ENCODE data around the gene BDP1.
"Not testable (repeated sequence)": the region's sequence is repeated elsewhere in the genome, so short reads cannot be mapped to it uniquely, and the experiment has no call there.

The BDP1 gene

DNA sequence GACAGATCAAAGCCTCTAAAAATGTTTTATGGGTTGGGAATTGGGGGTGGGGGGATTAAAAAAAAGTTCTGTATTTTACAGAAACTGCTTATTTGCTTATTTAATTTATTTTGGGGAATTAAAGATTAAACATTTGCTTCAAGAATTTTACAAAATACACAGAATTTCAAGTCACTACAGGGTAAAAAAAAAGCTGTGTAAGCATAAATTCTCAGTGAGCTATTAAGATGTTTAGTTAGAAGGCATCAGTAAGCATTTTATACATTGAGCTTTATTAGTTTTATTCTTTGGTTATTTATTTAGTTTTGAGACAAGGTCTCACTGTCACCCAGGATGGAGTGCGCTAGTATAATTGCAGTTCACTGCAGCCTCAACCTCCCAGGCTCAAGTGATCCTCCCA, 5.2 kb downstream of the BDP1 start:
- Histone ChIP-seq H3K9me3 (ENCODE audit: control insufficient read depth in 1 of 2, low read length in 2 of 2) (no peaks in the 10 kb centered on the region), H3K36me3 (ENCODE audit: control insufficient read depth in 1 of 2, insufficient read depth in 2 of 2, low read length in 2 of 2) (peaks cover 4 to 65% of the 10 kb centered on the region in 2 donors), H3K4me1 (ENCODE audit: control insufficient read depth in 1 of 2, insufficient read depth in 2 of 2, low read length in 2 of 2) (peaks cover 6 to 7% of the 10 kb centered on the region in 2 donors)

DNA sequence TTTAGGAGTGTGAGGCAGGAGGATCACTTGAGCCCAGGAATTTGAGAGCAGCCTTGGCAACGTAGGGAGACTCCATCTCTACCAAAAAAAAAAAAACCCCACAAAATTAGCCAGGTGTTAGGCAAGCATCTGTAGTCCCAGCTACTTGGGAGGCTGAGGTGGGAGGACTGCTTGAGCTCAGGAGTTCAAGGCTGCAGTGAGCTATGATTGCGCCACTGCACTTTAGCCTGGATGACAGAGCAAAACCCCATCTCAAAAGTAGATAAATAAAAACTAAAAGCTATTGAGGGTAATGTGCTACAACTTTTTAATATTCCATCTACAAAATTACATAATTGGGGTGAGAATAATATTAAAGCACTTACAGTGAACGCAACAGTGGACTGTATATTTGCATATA, 5.9 kb downstream of the BDP1 start:
- Histone ChIP-seq H3K27ac (ENCODE audit: low read depth, low read length) (no peak overlapping the region), H3K9ac (ENCODE audit: low read depth in 1 of 2, low read length in 2 of 2) (no peak overlapping the region), H3K4me3 (ENCODE audit: low read depth in 1 of 2, low read length in 2 of 2) (no peak overlapping the region), H3K4me1 (ENCODE audit: control insufficient read depth in 1 of 2, insufficient read depth in 2 of 2, low read length in 2 of 2) (peaks cover 6 to 7% of the 10 kb centered on the region in 2 donors), H3K27me3 (ENCODE audit: control insufficient read depth in 1 of 2, insufficient read depth in 2 of 2, low read length in 2 of 2) (no peaks in the 10 kb centered on the region), H3K36me3 (ENCODE audit: control insufficient read depth in 1 of 2, insufficient read depth in 2 of 2, low read length in 2 of 2) (peaks cover 4 to 71% of the 10 kb centered on the region in 2 donors), H3K9me3 (ENCODE audit: control insufficient read depth in 1 of 2, low read length in 2 of 2) (no peaks in the 10 kb centered on the region)

More for the DNA sequence above, 5.2 kb downstream of the BDP1 start:
- H3K9ac ChIP-seq (ENCODE audit: low read depth in 1 of 2, low read length in 2 of 2), result no peak overlapping the region
- H3K4me3 ChIP-seq (ENCODE audit: low read depth in 1 of 2, low read length in 2 of 2), result no peak overlapping the region
- H3K27ac ChIP-seq (ENCODE audit: low read depth, low read length), result no peak overlapping the region
- H3K27me3 ChIP-seq (ENCODE audit: control insufficient read depth in 1 of 2, insufficient read depth in 2 of 2, low read length in 2 of 2), result no peaks in the 10 kb centered on the region

DNA sequence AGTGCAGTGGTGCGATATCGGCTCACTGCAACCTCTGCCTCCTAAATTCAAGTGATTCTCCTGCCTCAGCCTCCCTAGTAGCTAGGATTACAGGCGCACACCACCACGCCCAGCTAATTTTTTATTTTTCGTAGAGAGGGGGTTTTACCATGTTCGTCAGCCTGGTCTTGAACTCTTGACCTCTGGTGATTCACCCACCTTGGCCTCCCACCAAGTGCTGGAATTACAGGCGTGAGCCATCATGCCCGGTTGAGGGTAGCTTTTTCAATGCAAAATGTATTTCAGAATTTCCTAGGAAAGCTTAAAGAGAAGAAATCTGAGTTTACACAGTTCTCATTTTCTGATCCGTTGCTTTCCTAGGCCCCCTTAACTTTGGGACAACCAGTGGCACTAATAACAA, 15.7 kb downstream of the BDP1 start:
- Histone ChIP-seq H3K27ac (ENCODE audit: low read depth, low read length) (no peak overlapping the region), H3K4me3 (ENCODE audit: low read depth in 1 of 2, low read length in 2 of 2) (no peak overlapping the region), H3K9me3 (ENCODE audit: control insufficient read depth in 1 of 2, low read length in 2 of 2) (no peaks in the 10 kb centered on the region), H3K4me1 (ENCODE audit: control insufficient read depth in 1 of 2, insufficient read depth in 2 of 2, low read length in 2 of 2) (no peaks in the 10 kb centered on the region), H3K36me3 (ENCODE audit: control insufficient read depth in 1 of 2, insufficient read depth in 2 of 2, low read length in 2 of 2) (peaks cover 13 to 56% of the 10 kb centered on the region in 2 donors), H3K9ac (ENCODE audit: low read depth in 1 of 2, low read length in 2 of 2) (no peak overlapping the region), H3K27me3 (ENCODE audit: control insufficient read depth in 1 of 2, insufficient read depth in 2 of 2, low read length in 2 of 2) (no peaks in the 10 kb centered on the region)

DNA sequence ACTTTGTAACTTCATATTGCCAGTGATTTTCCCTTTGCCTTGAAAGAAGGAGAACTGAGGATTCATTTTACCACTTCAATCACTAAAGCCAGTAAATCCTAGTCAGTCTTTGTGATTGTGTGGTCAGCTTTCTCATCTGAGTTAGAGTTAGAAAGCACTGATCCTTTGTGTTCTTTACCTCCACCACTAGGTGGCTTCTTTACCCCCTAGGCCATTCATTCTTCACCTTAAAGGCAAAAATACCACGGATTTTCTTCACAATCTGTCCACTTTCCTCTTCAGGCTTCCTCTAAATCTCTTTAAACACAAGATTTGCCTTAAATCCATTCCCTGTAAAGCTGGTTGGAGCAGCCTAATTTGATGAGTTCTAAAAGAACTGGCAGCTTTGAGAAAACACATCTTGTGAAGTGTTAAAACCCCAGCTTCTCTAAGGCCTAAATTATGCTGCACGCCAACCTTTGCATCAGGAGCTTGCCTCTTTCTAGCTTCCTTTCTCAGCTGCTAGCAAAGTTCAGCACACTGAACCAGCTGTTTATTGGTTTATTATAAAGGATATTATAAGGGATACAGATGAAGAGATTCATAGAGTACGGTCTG, 20.4 kb downstream of the BDP1 start:
- Histone ChIP-seq H3K27me3 (ENCODE audit: control insufficient read depth in 1 of 2, insufficient read depth in 2 of 2, low read length in 2 of 2) (no peaks in the 10 kb centered on the region), H3K4me1 (ENCODE audit: control insufficient read depth in 1 of 2, insufficient read depth in 2 of 2, low read length in 2 of 2) (no peaks in the 10 kb centered on the region), H3K4me3 (ENCODE audit: low read depth in 1 of 2, low read length in 2 of 2) (no peak overlapping the region), H3K9ac (ENCODE audit: low read depth in 1 of 2, low read length in 2 of 2) (no peak overlapping the region), H3K27ac (ENCODE audit: low read depth, low read length) (no peak overlapping the region), H3K36me3 (ENCODE audit: control insufficient read depth in 1 of 2, insufficient read depth in 2 of 2, low read length in 2 of 2) (peaks cover 9 to 38% of the 10 kb centered on the region in 2 donors), H3K9me3 (ENCODE audit: control insufficient read depth in 1 of 2, low read length in 2 of 2) (no peaks in the 10 kb centered on the region)

DNA sequence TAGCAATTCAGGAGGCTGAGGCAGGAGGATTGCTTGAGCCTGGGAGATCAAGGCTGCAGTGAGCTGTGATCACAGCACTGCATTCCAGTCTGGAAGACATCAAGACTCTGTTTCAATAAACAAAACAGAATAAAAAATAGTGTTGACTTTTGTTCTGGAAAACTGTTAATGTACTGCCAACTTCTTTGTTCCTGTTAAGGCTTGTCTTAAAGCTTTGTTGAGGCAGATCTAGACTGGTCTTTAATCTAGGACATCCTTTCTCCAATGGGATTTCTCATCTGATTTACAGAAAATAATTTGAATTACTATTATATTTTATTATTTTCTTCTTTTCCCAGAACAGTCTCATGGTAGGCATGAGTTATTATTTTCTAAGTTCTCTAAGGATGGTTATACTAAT, 26.0 kb downstream of the BDP1 start:
- Histone ChIP-seq H3K27me3 (ENCODE audit: control insufficient read depth in 1 of 2, insufficient read depth in 2 of 2, low read length in 2 of 2) (no peaks in the 10 kb centered on the region), H3K27ac (ENCODE audit: low read depth, low read length) (no peak overlapping the region), H3K9ac (ENCODE audit: low read depth in 1 of 2, low read length in 2 of 2) (no peak overlapping the region), H3K4me1 (ENCODE audit: control insufficient read depth in 1 of 2, insufficient read depth in 2 of 2, low read length in 2 of 2) (peaks cover 0 to 3% of the 10 kb centered on the region in 2 donors), H3K9me3 (ENCODE audit: control insufficient read depth in 1 of 2, low read length in 2 of 2) (no peaks in the 10 kb centered on the region), H3K36me3 (ENCODE audit: control insufficient read depth in 1 of 2, insufficient read depth in 2 of 2, low read length in 2 of 2) (peaks cover 8 to 43% of the 10 kb centered on the region in 2 donors), H3K4me3 (ENCODE audit: low read depth in 1 of 2, low read length in 2 of 2) (no peak overlapping the region)

DNA sequence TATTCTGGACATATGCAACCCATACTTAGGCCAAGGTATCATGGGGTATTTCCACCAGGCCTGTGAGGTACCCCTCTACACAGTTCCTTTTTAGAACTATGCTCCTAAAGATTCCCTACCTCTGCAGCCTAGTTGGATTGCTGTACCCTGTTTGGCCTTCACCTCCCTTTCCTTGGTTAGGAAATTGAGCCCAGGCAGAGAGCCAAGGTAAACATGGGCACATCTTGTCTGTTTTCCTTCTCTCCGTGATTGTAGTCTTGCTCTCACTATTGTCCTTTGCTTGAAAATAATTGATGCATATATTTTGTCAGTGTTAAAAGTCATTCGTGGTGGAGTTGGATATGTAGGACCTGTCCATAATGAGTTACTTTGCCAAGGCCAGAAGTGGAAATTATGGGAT, 26.7 kb downstream of the BDP1 start:
- H3K4me1 ChIP-seq (ENCODE audit: control insufficient read depth in 1 of 2, insufficient read depth in 2 of 2, low read length in 2 of 2), result peaks cover 0 to 3% of the 10 kb centered on the region in 2 donors
- H3K27ac ChIP-seq (ENCODE audit: low read depth, low read length), result no peak overlapping the region
- no peaks in the 10 kb centered on the region for H3K27me3 ChIP-seq (ENCODE audit: control insufficient read depth in 1 of 2, insufficient read depth in 2 of 2, low read length in 2 of 2)
- H3K9ac ChIP-seq (ENCODE audit: low read depth in 1 of 2, low read length in 2 of 2), result no peak overlapping the region
- H3K36me3 ChIP-seq (ENCODE audit: control insufficient read depth in 1 of 2, insufficient read depth in 2 of 2, low read length in 2 of 2), result peaks cover 12 to 43% of the 10 kb centered on the region in 2 donors
- no peaks in the 10 kb centered on the region for H3K9me3 ChIP-seq (ENCODE audit: control insufficient read depth in 1 of 2, low read length in 2 of 2)
- H3K4me3 ChIP-seq (ENCODE audit: low read depth in 1 of 2, low read length in 2 of 2), result no peak overlapping the region

DNA sequence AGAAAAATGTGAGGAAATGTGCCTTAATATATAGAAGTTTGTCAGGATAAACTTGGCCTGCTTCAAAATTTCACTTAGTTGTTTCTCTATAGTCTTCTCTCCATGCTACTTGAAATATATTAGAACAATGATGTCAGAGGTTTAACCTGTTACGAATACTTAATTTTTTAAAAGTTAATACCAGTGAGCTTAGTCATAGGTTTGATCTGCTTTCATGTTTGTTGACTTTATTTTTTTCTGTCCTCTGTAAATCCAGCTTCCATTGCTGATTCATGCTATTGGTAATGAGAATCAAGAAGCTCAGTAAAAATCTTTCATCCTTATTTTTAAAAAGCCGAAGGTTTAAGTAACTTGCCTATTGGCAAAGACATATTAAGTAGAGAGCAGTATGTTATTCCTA, 27.9 kb downstream of the BDP1 start:
- Histone ChIP-seq H3K4me3 (ENCODE audit: low read depth in 1 of 2, low read length in 2 of 2) (no peak overlapping the region), H3K4me1 (ENCODE audit: control insufficient read depth in 1 of 2, insufficient read depth in 2 of 2, low read length in 2 of 2) (peaks cover 0 to 3% of the 10 kb centered on the region in 2 donors), H3K9me3 (ENCODE audit: control insufficient read depth in 1 of 2, low read length in 2 of 2) (no peaks in the 10 kb centered on the region), H3K9ac (ENCODE audit: low read depth in 1 of 2, low read length in 2 of 2) (no peak overlapping the region), H3K27ac (ENCODE audit: low read depth, low read length) (no peak overlapping the region), H3K36me3 (ENCODE audit: control insufficient read depth in 1 of 2, insufficient read depth in 2 of 2, low read length in 2 of 2) (peaks cover 12 to 50% of the 10 kb centered on the region in 2 donors), H3K27me3 (ENCODE audit: control insufficient read depth in 1 of 2, insufficient read depth in 2 of 2, low read length in 2 of 2) (no peaks in the 10 kb centered on the region)

DNA sequence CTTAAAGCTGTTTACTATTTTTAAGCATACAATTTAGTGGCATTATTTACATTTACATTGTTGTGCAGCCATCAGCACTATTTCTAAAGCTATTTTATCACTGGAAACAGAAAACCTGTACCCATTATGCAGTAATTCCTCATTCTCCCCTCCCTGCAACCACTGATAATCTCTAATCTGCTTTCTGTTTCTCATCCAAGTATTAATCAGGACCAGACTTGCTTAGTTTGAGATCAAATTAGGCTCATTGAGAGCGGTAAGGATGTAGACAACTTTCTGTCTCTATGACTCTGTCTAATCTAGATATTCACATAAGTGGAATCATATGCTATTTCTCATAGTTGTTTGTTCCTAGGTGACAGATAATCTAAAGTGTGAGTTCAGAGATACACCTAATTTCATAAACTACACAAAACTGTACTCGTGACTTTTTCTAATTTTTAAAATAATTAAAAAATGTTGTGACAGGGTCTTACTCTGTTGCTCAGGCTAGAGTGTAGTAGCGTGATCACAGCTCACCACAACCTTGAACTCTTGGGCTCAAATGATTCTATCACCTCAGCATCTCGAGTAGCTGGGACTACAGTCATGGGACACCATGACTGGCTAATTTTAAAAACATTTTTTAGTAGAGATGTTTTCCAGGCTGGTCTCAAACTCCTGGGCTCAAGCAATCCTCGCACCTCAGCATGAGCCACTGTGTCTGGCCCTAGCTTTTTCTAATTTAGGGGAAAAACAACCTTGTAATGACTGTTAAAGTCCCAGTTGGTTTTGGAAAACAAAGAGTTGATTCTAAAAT, 37.6 kb downstream of the BDP1 start:
- H3K4me1 ChIP-seq (ENCODE audit: control insufficient read depth in 1 of 2, insufficient read depth in 2 of 2, low read length in 2 of 2), result no peaks in the 10 kb centered on the region
- no peaks in the 10 kb centered on the region for H3K27me3 ChIP-seq (ENCODE audit: control insufficient read depth in 1 of 2, insufficient read depth in 2 of 2, low read length in 2 of 2)
- H3K4me3 ChIP-seq (ENCODE audit: low read depth in 1 of 2, low read length in 2 of 2), result no peak overlapping the region
- H3K27ac ChIP-seq (ENCODE audit: low read depth, low read length), result no peak overlapping the region
- peaks cover 18 to 79% of the 10 kb centered on the region in 2 donors for H3K36me3 ChIP-seq (ENCODE audit: control insufficient read depth in 1 of 2, insufficient read depth in 2 of 2, low read length in 2 of 2)
- no peak overlapping the region for H3K9ac ChIP-seq (ENCODE audit: low read depth in 1 of 2, low read length in 2 of 2)
- H3K9me3 ChIP-seq (ENCODE audit: control insufficient read depth in 1 of 2, low read length in 2 of 2), result no peaks in the 10 kb centered on the region

DNA sequence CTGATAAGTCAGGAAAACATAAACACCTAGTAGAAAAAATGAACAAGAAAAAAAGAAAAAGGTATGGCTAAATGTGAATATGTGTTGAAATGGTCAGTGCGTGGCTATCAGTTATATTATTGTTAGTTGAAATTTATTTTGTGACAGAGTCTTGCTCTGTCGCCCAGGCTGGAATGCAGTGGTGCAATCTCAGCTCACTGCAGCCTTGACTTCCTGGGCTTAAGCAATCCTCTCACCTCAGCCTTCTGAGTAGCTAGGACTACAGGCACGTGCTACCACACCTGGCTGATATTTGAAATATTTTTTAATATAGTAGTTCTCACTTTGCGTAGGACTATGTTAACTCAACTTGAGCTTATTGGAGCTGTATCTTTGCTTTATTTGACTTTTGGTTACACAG, 38.8 kb downstream of the BDP1 start:
- not testable (repeated sequence) for H3K9me3 ChIP-seq (ENCODE audit: control insufficient read depth in 1 of 2, low read length in 2 of 2); H3K4me3 ChIP-seq (ENCODE audit: low read depth in 1 of 2, low read length in 2 of 2); H3K27me3 ChIP-seq (ENCODE audit: control insufficient read depth in 1 of 2, insufficient read depth in 2 of 2, low read length in 2 of 2); H3K4me1 ChIP-seq (ENCODE audit: control insufficient read depth in 1 of 2, insufficient read depth in 2 of 2, low read length in 2 of 2); H3K27ac ChIP-seq (ENCODE audit: low read depth, low read length); H3K9ac ChIP-seq (ENCODE audit: low read depth in 1 of 2, low read length in 2 of 2)
- peaks cover 18 to 81% of the 10 kb centered on the region in 2 donors for H3K36me3 ChIP-seq (ENCODE audit: control insufficient read depth in 1 of 2, insufficient read depth in 2 of 2, low read length in 2 of 2)

DNA sequence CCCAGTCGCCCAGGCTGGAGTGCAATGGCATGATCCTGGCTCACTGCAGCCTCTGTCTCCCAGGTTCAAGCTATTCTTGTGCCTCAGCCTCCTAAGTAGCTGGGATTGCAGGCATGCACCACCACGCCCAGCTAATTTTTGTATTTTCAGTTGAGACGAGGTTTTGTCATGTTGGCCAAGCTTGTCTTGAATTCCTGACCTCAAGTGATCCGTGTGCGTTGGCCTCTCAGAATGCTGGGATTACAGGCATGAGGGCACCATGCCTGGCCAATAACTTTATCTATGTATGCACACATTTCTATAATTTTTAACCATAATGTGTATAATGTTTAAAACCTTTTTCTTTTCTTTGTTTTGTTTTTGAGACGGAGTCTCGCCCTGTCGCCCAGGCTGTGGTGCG, 43.3 kb downstream of the BDP1 start:
- not testable (repeated sequence) for H3K9me3 ChIP-seq (ENCODE audit: control insufficient read depth in 1 of 2, low read length in 2 of 2); H3K27ac ChIP-seq (ENCODE audit: low read depth, low read length); H3K4me3 ChIP-seq (ENCODE audit: low read depth in 1 of 2, low read length in 2 of 2); H3K9ac ChIP-seq (ENCODE audit: low read depth in 1 of 2, low read length in 2 of 2); H3K4me1 ChIP-seq (ENCODE audit: control insufficient read depth in 1 of 2, insufficient read depth in 2 of 2, low read length in 2 of 2); H3K27me3 ChIP-seq (ENCODE audit: control insufficient read depth in 1 of 2, insufficient read depth in 2 of 2, low read length in 2 of 2)
- H3K36me3 ChIP-seq (ENCODE audit: control insufficient read depth in 1 of 2, insufficient read depth in 2 of 2, low read length in 2 of 2), result peaks cover 5 to 59% of the 10 kb centered on the region in 2 donors
